Measurements from ENCODE around the gene GMEB1. TPM values are rescaled to one million over a fixed set of nuclear protein-coding genes. Genes with fewer than 3 reads are reported as not detected.
"Not testable (repeated sequence)": the region's sequence is repeated elsewhere in the genome, so short reads cannot be mapped to it uniquely, and the experiment has no call there.

GMEB1 gene
- total and polyA plus RNA-seq, 8 donors: 2.6 to 13.8 (median 5.5) TPM; not detected in 1

DNA sequence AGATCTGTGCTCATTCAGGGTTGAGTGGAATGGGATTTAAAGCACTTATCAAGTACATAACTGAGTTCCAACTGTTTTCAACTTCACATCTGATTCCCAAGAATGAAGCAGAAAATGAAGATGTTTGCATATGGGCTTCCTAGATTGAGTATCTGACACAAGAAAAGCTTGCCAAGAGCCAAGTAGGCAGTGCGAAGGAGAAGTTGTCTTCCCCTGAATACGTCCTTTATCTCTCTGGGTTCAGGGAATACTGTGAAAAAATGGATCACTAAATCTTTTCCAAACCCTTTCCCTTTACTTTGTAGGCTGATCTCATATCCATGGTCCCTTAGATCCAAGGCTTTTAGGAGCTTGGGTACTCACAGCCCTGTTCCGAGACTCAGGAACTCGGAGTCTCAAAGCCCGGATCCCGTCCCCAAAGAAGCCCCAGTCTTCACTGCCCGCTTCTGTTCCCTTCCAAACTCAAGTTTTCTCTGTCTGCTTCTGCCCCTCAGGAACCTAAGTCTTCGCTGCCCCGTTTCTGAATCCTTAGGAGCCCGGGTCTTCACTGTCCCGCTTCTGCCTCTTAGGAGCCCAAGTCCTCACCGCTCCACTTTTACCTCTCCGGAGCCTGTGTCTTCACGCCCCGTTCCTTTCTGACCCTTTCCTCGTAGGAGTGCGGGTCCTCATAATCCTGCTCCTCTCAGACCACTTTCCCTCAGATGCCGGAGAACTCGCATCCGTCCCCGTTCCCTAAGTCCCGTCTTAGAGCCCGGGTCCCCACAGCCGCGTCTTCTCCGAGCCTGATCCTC, 26.3 kb upstream of the GMEB1 start:
- Histone ChIP-seq H3K4me1 (peaks cover 14 to 48% (median 38%) of the 10 kb centered on the region in 4 donors), H3K36me3 (no peaks in the 10 kb centered on the region), H3K9me3 (no peaks in the 10 kb centered on the region), H3K27me3 (no peaks in the 10 kb centered on the region), H3K27ac (peak overlapping the region; percentile 88 to 95 (median 93)), H3K4me3 (peak overlapping the region; percentile 64 to 80 (median 74))
- DNase-seq: no peak
- TF ChIP-seq POLR2AphosphoS5 (IDR thresholded peaks at IDR 0.05): no peak
- TF ChIP-seq, protein P1, sequence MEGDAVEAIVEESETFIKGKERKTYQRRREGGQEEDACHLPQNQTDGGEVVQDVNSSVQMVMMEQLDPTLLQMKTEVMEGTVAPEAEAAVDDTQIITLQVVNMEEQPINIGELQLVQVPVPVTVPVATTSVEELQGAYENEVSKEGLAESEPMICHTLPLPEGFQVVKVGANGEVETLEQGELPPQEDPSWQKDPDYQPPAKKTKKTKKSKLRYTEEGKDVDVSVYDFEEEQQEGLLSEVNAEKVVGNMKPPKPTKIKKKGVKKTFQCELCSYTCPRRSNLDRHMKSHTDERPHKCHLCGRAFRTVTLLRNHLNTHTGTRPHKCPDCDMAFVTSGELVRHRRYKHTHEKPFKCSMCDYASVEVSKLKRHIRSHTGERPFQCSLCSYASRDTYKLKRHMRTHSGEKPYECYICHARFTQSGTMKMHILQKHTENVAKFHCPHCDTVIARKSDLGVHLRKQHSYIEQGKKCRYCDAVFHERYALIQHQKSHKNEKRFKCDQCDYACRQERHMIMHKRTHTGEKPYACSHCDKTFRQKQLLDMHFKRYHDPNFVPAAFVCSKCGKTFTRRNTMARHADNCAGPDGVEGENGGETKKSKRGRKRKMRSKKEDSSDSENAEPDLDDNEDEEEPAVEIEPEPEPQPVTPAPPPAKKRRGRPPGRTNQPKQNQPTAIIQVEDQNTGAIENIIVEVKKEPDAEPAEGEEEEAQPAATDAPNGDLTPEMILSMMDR (IDR thresholded peaks at IDR 0.05): no peak
- TF ChIP-seq POLR2A (IDR thresholded peaks at IDR 0.05): no peak
- no peak for TF ChIP-seq EP300 (IDR thresholded peaks at IDR 0.05)
- WGBS, 5 donors: 0 to 1% (median 0%) methylated on average over 26 of the region's 26 CpGs
- intact Hi-C loops (cut with DNase I; ENCODE audit: low total_unique reads): no loop called here

- Histone ChIP-seq H3K27me3 (no peaks in the 10 kb centered on the region), H3K9me3 (no peaks in the 10 kb centered on the region), H3K4me3 (peak within 1 kb of the TSS; percentile 64 to 80 (median 74)), H3K36me3 (no peaks in the 10 kb centered on the region), H3K27ac (peak within 1 kb of the TSS; percentile 88 to 95 (median 93)), H3K4me1 (peaks cover 19 to 56% (median 46%) of the 10 kb centered on the region in 4 donors)
- TF ChIP-seq POLR2A (IDR thresholded peaks at IDR 0.05) (peak in 2 of 4 donors; percentile 87 to 95), POLR2AphosphoS5 (IDR thresholded peaks at IDR 0.05) (peak; percentile 96 to 99 (median 97)), EP300 (IDR thresholded peaks at IDR 0.05) (peak; percentile 41)
- TF ChIP-seq, protein P1 (IDR thresholded peaks at IDR 0.05): peak in 4 of 7 experiments; percentile 14 to 40 (median 23)
- intact Hi-C loops (cut with DNase I; ENCODE audit: low total_unique reads): no loop called here
- peak; percentile 94 to 98 for DNase-seq
- 0 to 3% (median 0%) methylated on average over 19 to 49 of the region's 49 CpGs for WGBS, 5 donors
These were observed 25.5 kb upstream of the GMEB1 start, which contains the start of gene TAF12 for GRCh38 chr1:28642847-28643635. TAF12 (minus strand) TSS chr1:28643067; CDS start chr1:28622081, 20,986 bp downstream.

GRCh38 chr1:28644494-28644893, 24.1 kb upstream of the GMEB1 start:
- intact Hi-C loops (cut with DNase I; ENCODE audit: low total_unique reads): no loop called here
- WGBS, 5 donors: 67 to 98% (median 91%) methylated on average over 3 of the region's 3 CpGs
- peak overlapping the region in 3 of 5 donors; percentile 93 to 95 (median 94) for H3K27ac ChIP-seq

GRCh38 chr1:28645406-28645805, 23.2 kb upstream of the GMEB1 start:
- H3K27me3 ChIP-seq; H3K27ac ChIP-seq; H3K36me3 ChIP-seq; intact Hi-C loops (cut with DNase I; ENCODE audit: low total_unique reads); H3K4me3 ChIP-seq; DNase-seq; H3K9me3 ChIP-seq: not testable (repeated sequence)
- peaks cover 24 to 57% (median 49%) of the 10 kb centered on the region in 4 donors for H3K4me1 ChIP-seq
- 95 to 97% (median 96%) methylated on average over 11 of the region's 11 CpGs for WGBS, 5 donors

More at GRCh38 chr1:28644494-28644893, 24.1 kb upstream of the GMEB1 start:
- Histone ChIP-seq H3K36me3 (no peaks in the 10 kb centered on the region), H3K9me3 (no peaks in the 10 kb centered on the region), H3K4me1 (peaks cover 24 to 63% (median 52%) of the 10 kb centered on the region in 4 donors), H3K4me3 (peak overlapping the region in 2 of 4 donors; percentile 64 to 74), H3K27me3 (no peaks in the 10 kb centered on the region)
- TF ChIP-seq POLR2AphosphoS5 (IDR thresholded peaks at IDR 0.05) (no peak), POLR2A (IDR thresholded peaks at IDR 0.05) (no peak), EP300 (IDR thresholded peaks at IDR 0.05) (no peak)
- TF ChIP-seq, protein P1 (IDR thresholded peaks at IDR 0.05): no peak
- DNase-seq: no peak
